Measurements from ENCODE around the gene DMRT1.

DNA sequence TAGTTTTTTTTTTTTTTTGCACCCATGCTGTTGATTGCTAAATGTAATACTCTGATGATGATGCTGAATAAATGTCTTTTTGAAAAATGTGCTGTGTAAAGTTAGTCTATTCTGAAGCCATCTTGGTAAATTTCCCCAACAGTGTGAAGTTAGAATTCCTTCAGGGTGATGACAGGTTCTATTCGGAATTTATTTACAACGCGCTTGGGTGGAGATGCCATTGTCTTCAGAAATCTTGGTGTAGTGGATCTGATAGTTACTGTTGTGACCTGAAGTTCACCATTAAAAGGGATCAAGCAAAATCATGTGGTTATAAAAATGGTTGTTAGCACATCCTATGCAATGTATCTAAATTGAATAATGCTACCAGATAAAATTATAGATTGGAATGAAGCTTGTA lies 36.3 kb upstream of the DMRT1 start:
- TF ChIP-seq POLR2AphosphoS5 (IDR thresholded peaks at IDR 0.05; ENCODE audit: low read depth, low read length) (no peak), FOXP2 (optimal IDR thresholded peaks at IDR 0.05; ENCODE audit: borderline replicate concordance, extremely low read depth, extremely low read length, insufficient read depth) (no peak), TAF1 (IDR thresholded peaks at IDR 0.05; ENCODE audit: borderline replicate concordance, insufficient read depth, low read length) (no peak), SIN3A (IDR thresholded peaks at IDR 0.05; ENCODE audit: borderline replicate concordance, insufficient read depth, low read length) (no peak)
- TF ChIP-seq, protein P1, sequence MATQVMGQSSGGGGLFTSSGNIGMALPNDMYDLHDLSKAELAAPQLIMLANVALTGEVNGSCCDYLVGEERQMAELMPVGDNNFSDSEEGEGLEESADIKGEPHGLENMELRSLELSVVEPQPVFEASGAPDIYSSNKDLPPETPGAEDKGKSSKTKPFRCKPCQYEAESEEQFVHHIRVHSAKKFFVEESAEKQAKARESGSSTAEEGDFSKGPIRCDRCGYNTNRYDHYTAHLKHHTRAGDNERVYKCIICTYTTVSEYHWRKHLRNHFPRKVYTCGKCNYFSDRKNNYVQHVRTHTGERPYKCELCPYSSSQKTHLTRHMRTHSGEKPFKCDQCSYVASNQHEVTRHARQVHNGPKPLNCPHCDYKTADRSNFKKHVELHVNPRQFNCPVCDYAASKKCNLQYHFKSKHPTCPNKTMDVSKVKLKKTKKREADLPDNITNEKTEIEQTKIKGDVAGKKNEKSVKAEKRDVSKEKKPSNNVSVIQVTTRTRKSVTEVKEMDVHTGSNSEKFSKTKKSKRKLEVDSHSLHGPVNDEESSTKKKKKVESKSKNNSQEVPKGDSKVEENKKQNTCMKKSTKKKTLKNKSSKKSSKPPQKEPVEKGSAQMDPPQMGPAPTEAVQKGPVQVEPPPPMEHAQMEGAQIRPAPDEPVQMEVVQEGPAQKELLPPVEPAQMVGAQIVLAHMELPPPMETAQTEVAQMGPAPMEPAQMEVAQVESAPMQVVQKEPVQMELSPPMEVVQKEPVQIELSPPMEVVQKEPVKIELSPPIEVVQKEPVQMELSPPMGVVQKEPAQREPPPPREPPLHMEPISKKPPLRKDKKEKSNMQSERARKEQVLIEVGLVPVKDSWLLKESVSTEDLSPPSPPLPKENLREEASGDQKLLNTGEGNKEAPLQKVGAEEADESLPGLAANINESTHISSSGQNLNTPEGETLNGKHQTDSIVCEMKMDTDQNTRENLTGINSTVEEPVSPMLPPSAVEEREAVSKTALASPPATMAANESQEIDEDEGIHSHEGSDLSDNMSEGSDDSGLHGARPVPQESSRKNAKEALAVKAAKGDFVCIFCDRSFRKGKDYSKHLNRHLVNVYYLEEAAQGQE (IDR thresholded peaks at IDR 0.05; ENCODE audit: insufficient read depth in 1 of 2, low read depth in 2 of 2, low read length in 2 of 2): no peak

Measured in PFSK-1 (cell line).